CD8-positive, alpha-beta memory T cell (primary cell): ENCODE measurements around the gene PSKH1. TPM values are rescaled to one million over a fixed set of nuclear protein-coding genes. Genes with fewer than 3 reads are reported as not detected.

Source experiments
- CTCF ChIA-PET: fragments of 350-600 bp; sonication (Branson Sonifier 250); formaldehyde crosslinking; loops from one replicate; lab custom pipeline; 2021; ENCODE audit warnings: antibody characterized with exemption; lab: Charles Lee
- POLR2A ChIA-PET: fragments of 350-600 bp; sonication (Branson Sonifier 250); formaldehyde crosslinking; loops from one replicate; lab custom pipeline; 2021; ENCODE audit warnings: antibody characterized with exemption; lab: Charles Lee
- DNase-seq, 5 donors: peaks; one replicate each; pipeline versions ENCODE4 v3.0.0 to v3.0.0-alpha.2; 2020 to 2022; ENCODE audit warnings: mixed read lengths in 1 of 5
- H3K27ac ChIP-seq: one replicate; pipeline ENCODE4 v1.7.0; 2013; ENCODE audit warnings: low read depth, mild to moderate bottlenecking, low read length, moderate library complexity
- H3K27me3 ChIP-seq: 2 replicates; pipeline ENCODE4 v1.7.0; 2013; ENCODE audit warnings: low read length, mild to moderate bottlenecking; ENCODE audit not compliant: insufficient read depth, poor library complexity, severe bottlenecking
- H3K36me3 ChIP-seq: 2 replicates; pipeline ENCODE4 v1.7.0; 2013; ENCODE audit warnings: mild to moderate bottlenecking, low read length, moderate library complexity; ENCODE audit not compliant: insufficient read depth
- H3K4me1 ChIP-seq: 2 replicates; pipeline ENCODE4 v1.7.0; 2013; ENCODE audit warnings: mild to moderate bottlenecking, low read length, moderate library complexity; ENCODE audit not compliant: insufficient read depth
- H3K4me3 ChIP-seq: 2 replicates; pipeline ENCODE4 v1.7.0; 2013; ENCODE audit warnings: mild to moderate bottlenecking, low read length
- H3K9me3 ChIP-seq: 2 replicates; pipeline ENCODE4 v1.7.0; 2013; ENCODE audit warnings: mild to moderate bottlenecking, low read length
- H3K27ac Mint-ChIP-seq, 8 donors: one replicate each; pipeline ENCODE4 v1.8.0; 2020 to 2021; ENCODE audit warnings: mixed read lengths in 8 of 8, mild to moderate bottlenecking in 6 of 8, inconsistent platforms in 3 of 8, moderate library complexity in 3 of 8
- H3K27me3 Mint-ChIP-seq, 2 donors: one replicate each; pipeline ENCODE4 v1.8.0; 2020 to 2021; ENCODE audit warnings: mixed read lengths in 2 of 2, mild to moderate bottlenecking in 1 of 2, moderate library complexity in 1 of 2
- H3K36me3 Mint-ChIP-seq, 3 donors: one replicate each; pipeline ENCODE4 v1.8.0; 2020 to 2021; ENCODE audit warnings: mixed read lengths in 3 of 3, inconsistent platforms in 1 of 3, mild to moderate bottlenecking in 1 of 3
- H3K4me1 Mint-ChIP-seq, 3 donors: one replicate each; pipeline ENCODE4 v1.8.0; 2020 to 2021; ENCODE audit warnings: mixed read lengths in 3 of 3, inconsistent platforms in 1 of 3, mild to moderate bottlenecking in 1 of 3
- H3K4me3 Mint-ChIP-seq, 7 donors: one replicate each; pipeline ENCODE4 v1.8.0; 2020 to 2021; ENCODE audit warnings: mixed read lengths in 7 of 7, mild to moderate bottlenecking in 6 of 7, moderate library complexity in 4 of 7, inconsistent platforms in 2 of 7
- H3K9me3 Mint-ChIP-seq, 5 donors: one replicate each; pipeline ENCODE4 v1.8.0; 2020 to 2022; ENCODE audit warnings: mixed read lengths in 5 of 5, mild to moderate bottlenecking in 3 of 5, moderate library complexity in 2 of 5, inconsistent platforms in 1 of 5
- polyA plus RNA-seq: library from polyadenylated mRNA; unstranded; fragments of 300-500 nt; fragmentation: Illumina TruSeq; gene quantifications from one replicate; pipeline ENCODE4 v1.2.3, GENCODE V29; 2021
- total RNA-seq, 2 experiments: library from RNA; stranded (reverse); gene quantifications; one replicate each; pipeline ENCODE4 v1.2.3, GENCODE V29; 2021

PSKH1 gene
- total and polyA plus RNA-seq, 3 experiments from 2014 or later: 13.6 to 27.0 (median 14.5) TPM

GRCh38 chr16:67933805-67934204 lies 40.8 kb downstream of the PSKH1 start:
- peaks cover 0 to 65% (median 4%) of the 10 kb centered on the region in 3 donors for H3K36me3 Mint-ChIP-seq

GRCh38 chr16:67934306-67935100 lies 41.4 kb downstream of the PSKH1 start:
- peaks cover 30% of the 10 kb centered on the region for H3K36me3 ChIP-seq
- Mint-ChIP-seq H3K4me1 (peaks cover 25 to 44% (median 25%) of the 10 kb centered on the region in 3 donors), H3K9me3 (no peaks in the 10 kb centered on the region), H3K36me3 (peaks cover 0 to 64% (median 4%) of the 10 kb centered on the region in 3 donors), H3K27ac (peak overlapping the region; percentile 96 to 99 (median 98)), H3K27me3 (peaks cover 0 to 3% of the 10 kb centered on the region in 2 donors), H3K4me3 (peak overlapping the region in 6 of 7 donors; percentile 43 to 100 (median 100))
- ChIA-PET POLR2A (interaction anchor here (0.8 to 3.1 kb wide), 4 partner anchors 32 to 150 kb away, joined by 3 to 18 read pairs (median 8); partner anchors contain the start of gene NFATC3), CTCF (interaction anchor here (0.6 to 3.1 kb wide), 6 partner anchors 51 to 708 kb away, joined by 3 to 8 read pairs (median 4); partner anchors contain the start of genes DDX28, DUS2 and TMEM208)
- H3K9me3 ChIP-seq: no peaks in the 10 kb centered on the region
- no peak for DNase-seq
- peaks cover 29% of the 10 kb centered on the region for H3K4me1 ChIP-seq
- H3K27ac ChIP-seq: peak overlapping the region; percentile 87
- no peaks in the 10 kb centered on the region for H3K27me3 ChIP-seq
- peak overlapping the region; percentile 97 for H3K4me3 ChIP-seq

More at GRCh38 chr16:67933805-67934204, 40.8 kb downstream of the PSKH1 start:
- H3K27ac ChIP-seq: no peak overlapping the region
- H3K36me3 ChIP-seq: peaks cover 32% of the 10 kb centered on the region
- no peaks in the 10 kb centered on the region for H3K9me3 ChIP-seq
- DNase-seq: no peak
- POLR2A ChIA-PET: interaction anchor here (0.8 kb wide), 1 partner anchor 43 kb away, joined by 3 read pairs; no protein-coding TSS in a partner anchor
- peaks cover 25% of the 10 kb centered on the region for H3K4me1 ChIP-seq
- Mint-ChIP-seq H3K27me3 (peaks cover 0 to 3% of the 10 kb centered on the region in 2 donors), H3K27ac (peak overlapping the region in 6 of 8 donors; percentile 35 to 98 (median 82)), H3K9me3 (no peaks in the 10 kb centered on the region), H3K4me3 (peak overlapping the region in 1 of 7 donors; percentile 68), H3K4me1 (peaks cover 25 to 39% (median 25%) of the 10 kb centered on the region in 3 donors)
- no peaks in the 10 kb centered on the region for H3K27me3 ChIP-seq
- H3K4me3 ChIP-seq: no peak overlapping the region
- CTCF ChIA-PET: interaction anchor here (0.6 to 2.4 kb wide), 3 partner anchors 117 to 707 kb away, joined by 3 to 7 read pairs (median 5); partner anchors contain the start of gene TMEM208

- Histone ChIP-seq H3K9me3 (no peaks in the 10 kb centered on the region), H3K27ac (peak overlapping the region; percentile 87), H3K4me1 (peaks cover 34% of the 10 kb centered on the region), H3K4me3 (peak overlapping the region; percentile 97), H3K27me3 (no peaks in the 10 kb centered on the region), H3K36me3 (peaks cover 25% of the 10 kb centered on the region)
- peaks cover 0 to 59% (median 4%) of the 10 kb centered on the region in 3 donors for H3K36me3 Mint-ChIP-seq
- ChIA-PET POLR2A (interaction anchor here (0.7 to 3.1 kb wide), 13 partner anchors 32 to 372 kb away, joined by 3 to 18 read pairs (median 6); partner anchors contain the start of genes DDX28, DPEP2, DUS2 and GFOD2), CTCF (interaction anchor here (0.9 to 3.1 kb wide), 10 partner anchors 12 to 414 kb away, joined by 3 to 8 read pairs (median 4); partner anchors contain the start of genes DDX28, DUS2 and EDC4)
- peak overlapping the region; percentile 100 for H3K4me3 Mint-ChIP-seq
- H3K27ac Mint-ChIP-seq: peak overlapping the region; percentile 96 to 99 (median 98)
- no peaks in the 10 kb centered on the region for H3K9me3 Mint-ChIP-seq
- peaks cover 28 to 49% (median 29%) of the 10 kb centered on the region in 3 donors for H3K4me1 Mint-ChIP-seq
- peaks cover 0 to 3% of the 10 kb centered on the region in 2 donors for H3K27me3 Mint-ChIP-seq
- no peak for DNase-seq
These were observed 42.0 kb downstream of the PSKH1 start for GRCh38 chr16:67935101-67935401.

DNA sequence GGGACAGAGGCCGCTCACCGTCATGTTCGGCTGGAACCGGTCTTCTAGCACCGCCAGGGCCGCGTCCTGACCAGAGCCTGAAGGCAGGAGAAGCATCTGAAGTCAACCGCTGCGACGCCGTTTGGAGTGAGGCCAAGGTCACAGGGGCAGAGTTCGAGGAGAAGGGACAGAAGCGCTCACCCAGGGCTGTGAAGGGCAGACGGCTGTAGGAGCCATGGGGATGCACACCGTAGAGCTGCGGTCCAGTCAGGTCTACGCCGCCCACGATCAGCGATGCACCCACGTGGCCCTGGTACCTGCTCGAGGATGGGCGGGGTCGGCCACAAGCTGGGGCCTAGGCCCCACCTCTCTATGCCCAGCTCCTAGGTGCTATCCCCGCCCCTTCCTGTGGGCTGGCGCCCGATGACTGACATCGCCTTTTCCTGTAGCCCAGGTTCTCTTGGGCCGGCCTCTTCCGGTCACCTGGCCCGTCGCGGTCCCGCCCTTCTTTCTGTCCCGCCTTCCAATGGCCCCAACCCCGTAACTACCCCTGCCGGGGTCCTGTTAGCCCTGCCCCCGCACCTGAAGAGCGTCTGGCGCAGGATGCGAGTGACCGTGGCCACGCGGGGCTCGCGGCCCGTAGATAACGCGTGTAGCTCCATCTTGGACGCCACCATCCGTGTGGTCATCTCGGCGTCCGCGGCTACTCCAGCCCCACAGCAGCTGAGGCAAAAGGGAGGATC lies 42.5 kb downstream of the PSKH1 start:
- Histone ChIP-seq H3K36me3 (peaks cover 19% of the 10 kb centered on the region), H3K27ac (peak overlapping the region; percentile 87), H3K9me3 (no peaks in the 10 kb centered on the region), H3K27me3 (no peaks in the 10 kb centered on the region), H3K4me1 (peaks cover 39% of the 10 kb centered on the region), H3K4me3 (peak overlapping the region; percentile 97)
- Mint-ChIP-seq H3K27ac (peak overlapping the region; percentile 96 to 99 (median 98)), H3K9me3 (no peaks in the 10 kb centered on the region), H3K27me3 (peaks cover 0 to 3% of the 10 kb centered on the region in 2 donors), H3K4me1 (peaks cover 34 to 54% (median 34%) of the 10 kb centered on the region in 3 donors), H3K36me3 (peaks cover 0 to 54% (median 4%) of the 10 kb centered on the region in 3 donors), H3K4me3 (peak overlapping the region; percentile 100)
- ChIA-PET POLR2A (interaction anchor here (0.5 to 3.1 kb wide), 17 partner anchors 31 to 900 kb away, joined by 3 to 18 read pairs (median 4); partner anchors contain the start of genes DDX28, DPEP2, DUS2 and GFOD2), CTCF (interaction anchor here (0.9 to 3.1 kb wide), 12 partner anchors 13 to 415 kb away, joined by 3 to 8 read pairs (median 4); partner anchors contain the start of genes DDX28, DUS2 and EDC4)
- peak; percentile 90 to 97 (median 95) for DNase-seq

DNA sequence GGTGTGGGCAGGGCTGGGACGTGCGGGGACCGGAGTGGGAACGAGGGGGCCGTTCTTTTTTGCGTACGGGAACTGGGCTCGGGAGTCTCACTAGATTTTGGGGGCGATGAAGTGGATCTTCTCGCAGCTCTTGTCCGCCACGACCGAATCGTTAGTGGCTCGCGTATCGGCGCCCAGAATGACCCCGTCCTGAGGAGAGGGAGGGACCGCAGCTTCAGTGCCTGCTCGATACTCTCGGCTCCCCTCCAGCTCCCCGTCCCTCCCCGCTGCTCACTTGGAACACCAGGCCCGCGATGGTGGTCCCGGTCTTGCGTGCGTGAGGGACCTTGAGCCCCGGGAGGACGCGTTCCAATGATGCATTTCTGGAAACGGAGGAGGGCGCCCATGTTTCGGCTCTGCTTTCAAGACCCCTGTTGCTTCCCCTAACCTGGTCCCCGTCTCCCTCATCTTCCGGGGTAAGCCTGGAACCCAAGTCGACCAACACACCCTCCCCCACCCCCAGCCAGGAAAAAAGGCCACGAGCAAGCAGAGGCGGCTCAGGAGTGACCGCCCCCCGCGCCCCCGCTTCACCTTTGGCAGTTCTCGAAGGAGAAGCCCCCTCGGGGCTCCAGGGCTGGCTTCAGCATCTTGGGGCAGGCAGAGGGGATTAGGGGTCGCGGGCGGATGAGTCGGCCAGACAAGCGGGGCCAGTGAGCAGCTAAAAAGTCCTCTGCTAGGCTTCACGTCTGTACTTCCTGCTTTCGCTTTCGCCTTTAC lies 43.2 kb downstream of the PSKH1 start, which contains the start of gene PSMB10:
Gene PSMB10, minus strand, starts transcription at position 727 of the 756 bp plus-strand sequence. Its CDS starts 101 bp downstream, at position 626.
- Histone ChIP-seq H3K9me3 (no peaks in the 10 kb centered on the region), H3K27me3 (no peaks in the 10 kb centered on the region), H3K27ac (peak within 1 kb of the TSS; percentile 87), H3K4me1 (peaks cover 43% of the 10 kb centered on the region), H3K4me3 (peak within 1 kb of the TSS; percentile 97), H3K36me3 (peaks cover 19% of the 10 kb centered on the region)
- Mint-ChIP-seq H3K27me3 (peaks cover 0 to 3% of the 10 kb centered on the region in 2 donors), H3K9me3 (no peaks in the 10 kb centered on the region), H3K27ac (peak within 1 kb of the TSS; percentile 96 to 99 (median 98)), H3K4me3 (peak within 1 kb of the TSS; percentile 100), H3K36me3 (peaks cover 0 to 50% (median 4%) of the 10 kb centered on the region in 3 donors), H3K4me1 (peaks cover 35 to 55% (median 36%) of the 10 kb centered on the region in 3 donors)
- ChIA-PET CTCF (interaction anchor here (0.9 to 3.1 kb wide), 13 partner anchors 13 to 416 kb away, joined by 3 to 8 read pairs (median 4); partner anchors contain the start of genes DDX28, DUS2 and EDC4), POLR2A (interaction anchor here (0.5 to 3.1 kb wide), 17 partner anchors 30 to 901 kb away, joined by 3 to 18 read pairs (median 4); partner anchors contain the start of genes DDX28, DPEP2, DUS2 and EDC4)
- peak in 3 of 5 donors; percentile 16 to 65 (median 18) for DNase-seq

DNA sequence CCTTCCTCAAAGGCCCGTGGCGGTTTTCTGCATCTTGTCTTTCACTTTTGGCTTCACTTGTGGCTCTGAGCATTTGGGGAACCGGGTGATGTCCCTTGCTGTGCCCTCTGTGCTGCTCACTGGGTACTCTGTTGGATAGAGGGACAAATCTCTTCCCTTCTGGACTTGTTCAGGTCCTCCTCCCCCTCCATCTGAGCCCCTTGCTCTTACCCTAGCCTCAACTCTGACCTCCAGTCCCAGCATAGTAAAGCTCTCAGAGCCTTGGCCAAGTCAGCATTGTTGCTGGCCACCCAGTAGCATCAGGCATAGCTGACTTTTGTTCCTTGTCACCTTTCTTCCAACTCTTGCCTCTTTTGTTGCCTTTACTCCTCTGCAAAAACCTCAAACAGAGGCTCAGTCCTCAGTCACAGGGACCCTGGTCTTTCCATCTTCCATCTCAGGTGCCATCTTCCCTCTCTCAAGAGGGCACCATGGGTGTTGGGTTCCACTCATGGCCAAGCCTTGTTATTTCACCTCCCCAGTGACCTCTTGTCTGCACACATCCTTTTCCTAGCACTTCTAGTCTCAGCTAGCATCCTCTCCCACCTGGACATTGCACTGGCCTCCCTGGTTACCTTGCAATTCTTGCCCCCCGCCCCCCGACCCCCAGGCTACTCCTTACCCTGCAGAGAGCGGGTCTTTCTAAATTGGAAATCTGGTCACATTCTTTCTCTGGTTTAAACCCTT lies 44.0 kb downstream of the PSKH1 start:
- Mint-ChIP-seq H3K27me3 (peaks cover 0 to 3% of the 10 kb centered on the region in 2 donors), H3K9me3 (no peaks in the 10 kb centered on the region), H3K36me3 (peaks cover 0 to 45% (median 4%) of the 10 kb centered on the region in 3 donors), H3K27ac (peak overlapping the region; percentile 96 to 99 (median 98)), H3K4me1 (peaks cover 37 to 60% (median 42%) of the 10 kb centered on the region in 3 donors), H3K4me3 (peak overlapping the region; percentile 100)
- CTCF ChIA-PET: interaction anchor here (1.3 to 3.1 kb wide), 3 partner anchors 104 to 416 kb away, joined by 3 to 8 read pairs (median 4); no protein-coding TSS in a partner anchor
- Histone ChIP-seq H3K9me3 (no peaks in the 10 kb centered on the region), H3K4me3 (peak overlapping the region; percentile 97), H3K27ac (peak overlapping the region; percentile 87), H3K27me3 (no peaks in the 10 kb centered on the region), H3K4me1 (peaks cover 50% of the 10 kb centered on the region), H3K36me3 (peaks cover 19% of the 10 kb centered on the region)
- DNase-seq: peak; percentile 63 to 87 (median 81)
- POLR2A ChIA-PET: interaction anchor here (0.9 to 3.1 kb wide), 4 partner anchors 64 to 148 kb away, joined by 3 to 18 read pairs (median 8); partner anchors contain the start of genes EDC4, NFATC3, RANBP10 and TSNAXIP1
